Measurements from ENCODE around the gene TIMP1.

- TF ChIP-seq E2F5 (CRISPR knock-in tag; IDR thresholded peaks at IDR 0.05) (no peak), CTCF (IDR thresholded peaks at IDR 0.05) (no peak), CREB1 (CRISPR knock-in tag; IDR thresholded peaks at IDR 0.05) (no peak), ZNF121 (CRISPR knock-in tag; IDR thresholded peaks at IDR 0.05) (no peak), MAX (CRISPR knock-in tag; IDR thresholded peaks at IDR 0.05) (no peak), PREB (CRISPR knock-in tag; IDR thresholded peaks at IDR 0.05; ENCODE audit: borderline replicate concordance) (no peak), FOXJ3 (CRISPR knock-in tag; IDR thresholded peaks at IDR 0.05; ENCODE audit: borderline replicate concordance) (no peak), ESRRA (CRISPR knock-in tag; IDR thresholded peaks at IDR 0.05; ENCODE audit: borderline replicate concordance) (no peak), ZNF281 (CRISPR knock-in tag; IDR thresholded peaks at IDR 0.05) (no peak), ZNF232 (CRISPR knock-in tag; IDR thresholded peaks at IDR 0.05) (no peak), NR2C2 (CRISPR knock-in tag; IDR thresholded peaks at IDR 0.05) (no peak)
These were observed 22.8 kb downstream of the TIMP1 start for GRCh38 chrX:47605024-47605423.

Measured in WTC11 (cell line).